ENCODE results near the gene CUL5. TPM values are rescaled to one million over a fixed set of nuclear protein-coding genes. Genes with fewer than 3 reads are reported as not detected.

Gene CUL5
- total and polyA plus RNA-seq, 2 of the 4 experiments (the other 2 are of a cell fraction) = 8.8 to 31.0 TPM

DNA sequence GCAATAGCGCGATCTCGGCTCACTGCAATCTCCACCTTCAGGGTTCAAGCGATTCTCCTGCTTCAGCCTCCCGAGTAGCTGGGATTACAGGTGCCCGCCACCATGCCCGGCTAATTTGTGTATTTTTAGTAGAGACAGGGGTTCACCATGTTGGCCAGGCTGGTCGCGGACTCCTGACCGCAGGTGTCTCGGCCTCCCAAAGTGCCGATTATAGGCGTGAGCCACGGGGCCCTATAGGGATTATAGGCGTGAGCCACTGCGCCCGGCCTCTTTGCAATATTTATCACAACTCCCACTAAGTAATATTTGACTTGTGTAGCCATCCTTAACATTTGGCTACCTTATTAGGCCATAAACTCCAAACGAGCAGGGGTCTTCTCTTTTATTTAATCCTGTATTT is 879 bp upstream of the CUL5 start:
- peaks cover 5 to 19% of the 10 kb centered on the region in 2 experiments; a peak in 3 of 4 replicates for H3K79me1 ChIP-seq (ENCODE audit: low read depth in 1 of 2, low read length in 2 of 2)
- no peak overlapping the region for H3K14ac ChIP-seq (replicated peaks; ENCODE audit: low read depth, low read length)
- peaks cover 2% of the 10 kb centered on the region; the same call in 1 of the 2 replicates for H4K20me1 ChIP-seq (ENCODE audit: insufficient read depth, low read length)
- CTCF ChIA-PET = no interaction called here
- no peak overlapping the region for H3K18ac ChIP-seq (ENCODE audit: low read depth, low read length)
- H4K8ac ChIP-seq (ENCODE audit: low read depth in 2 of 2, low read length in 2 of 2) = no peak overlapping the region
- H4K5ac ChIP-seq (ENCODE audit: low read depth, low read length) = no peak overlapping the region
- H2AFZ ChIP-seq (replicated peaks; ENCODE audit: low read length, poor library complexity) = no peak overlapping the region
- H3K4ac ChIP-seq (ENCODE audit: low read depth, low read length) = no peak overlapping the region
- no peak overlapping the region for H3K9ac ChIP-seq (ENCODE audit: low read depth, low read length)
- no peaks in the 10 kb centered on the region; the same call in 1 of the 2 replicates for H3K9me3 ChIP-seq (ENCODE audit: control insufficient read depth, insufficient read depth, low read length)
- WGBS, 2 experiments (ENCODE audit: extremely low coverage in 2 of 2, insufficient read length in 1 of 2) = 98% methylated on average over 11 of the region's 18 CpGs; no CpG with 5 or more reads in 1 of the 2 experiments
- no peak overlapping the region for H2AK9ac ChIP-seq (replicated peaks; ENCODE audit: low read depth, low read length, poor library complexity)
- no peaks in the 10 kb centered on the region; the same call in 1 of the 2 replicates for H3K9me1 ChIP-seq (ENCODE audit: insufficient read depth, low read length)
- no peak for DNase-seq
- no peak overlapping the region for H3K27ac ChIP-seq (ENCODE audit: insufficient read depth, low read length)
- no peak overlapping the region for H2BK120ac ChIP-seq (ENCODE audit: low read depth, low read length)
- POLR2A ChIA-PET (ENCODE audit: unreplicated experiment) = no interaction called here
- no peaks in the 10 kb centered on the region for H3K36me3 ChIP-seq (ENCODE audit: control insufficient read depth, insufficient read depth, low read length)
- no peak for ATAC-seq (ENCODE audit: low read depth)
- no peak overlapping the region for H3K4me3 ChIP-seq (ENCODE audit: insufficient read depth, low read depth, low read length)
- no peak for TF ChIP-seq BHLHE40 (IDR thresholded peaks at IDR 0.05; ENCODE audit: low read depth, low read length)
- TF ChIP-seq SMC3 (IDR thresholded peaks at IDR 0.05; ENCODE audit: low read depth, low read length) = no peak
- TF ChIP-seq, protein P1, sequence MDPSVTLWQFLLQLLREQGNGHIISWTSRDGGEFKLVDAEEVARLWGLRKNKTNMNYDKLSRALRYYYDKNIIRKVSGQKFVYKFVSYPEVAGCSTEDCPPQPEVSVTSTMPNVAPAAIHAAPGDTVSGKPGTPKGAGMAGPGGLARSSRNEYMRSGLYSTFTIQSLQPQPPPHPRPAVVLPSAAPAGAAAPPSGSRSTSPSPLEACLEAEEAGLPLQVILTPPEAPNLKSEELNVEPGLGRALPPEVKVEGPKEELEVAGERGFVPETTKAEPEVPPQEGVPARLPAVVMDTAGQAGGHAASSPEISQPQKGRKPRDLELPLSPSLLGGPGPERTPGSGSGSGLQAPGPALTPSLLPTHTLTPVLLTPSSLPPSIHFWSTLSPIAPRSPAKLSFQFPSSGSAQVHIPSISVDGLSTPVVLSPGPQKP (IDR thresholded peaks at IDR 0.05; ENCODE audit: borderline replicate concordance, low read depth, low read length) = no peak
- TF ChIP-seq RAD21 (IDR thresholded peaks at IDR 0.05; ENCODE audit: low read length) = no peak
- no peak for TF ChIP-seq MAFK (IDR thresholded peaks at IDR 0.05; ENCODE audit: low read depth, low read length)
- TF ChIP-seq USF2 (IDR thresholded peaks at IDR 0.05; ENCODE audit: low read depth, low read length) = no peak
- no peak for TF ChIP-seq RCOR1 (IDR thresholded peaks at IDR 0.05; ENCODE audit: insufficient replicate concordance, low read length)
- no peak for TF ChIP-seq MAZ (IDR thresholded peaks at IDR 0.05; ENCODE audit: borderline replicate concordance, low read depth, low read length)
- H3K4me2 ChIP-seq (ENCODE audit: low read depth, low read length) = no peak overlapping the region
- H2BK20ac ChIP-seq (ENCODE audit: low read depth, low read length) = no peak overlapping the region
- in situ Hi-C loops (cut with MboI; ENCODE audit: low sequenced_read_pairs) (no loop called here), intact Hi-C loops (cut with micrococcal nuclease) (loop anchor here (2.0 kb wide), 1 partner anchor 29 kb away; no protein-coding TSS in a partner anchor), dilution Hi-C loops (cut with HindIII; ENCODE audit: low sequenced_read_pairs, unreplicated experiment) (no loop called here)
- H3K23ac ChIP-seq (ENCODE audit: low read depth, low read length) = no peak overlapping the region
- H3K56ac ChIP-seq (ENCODE audit: extremely low read depth, insufficient read depth, low read length) = no peak overlapping the region
- no peak overlapping the region for H4K91ac ChIP-seq (ENCODE audit: insufficient read depth, low read depth, low read length)
- H3K4me1 ChIP-seq (ENCODE audit: control insufficient read depth, insufficient read depth, low read length) = no peaks in the 10 kb centered on the region
- no TSS peak for BruUV-seq (replicated peaks)
- H2BK15ac ChIP-seq (ENCODE audit: low read depth, low read length) = no peak overlapping the region
- no peaks in the 10 kb centered on the region for H3K27me3 ChIP-seq (ENCODE audit: control insufficient read depth, insufficient read depth, low read length)
- no peak overlapping the region for H2BK5ac ChIP-seq (ENCODE audit: low read depth, low read length, poor library complexity, severe bottlenecking)
- no peak overlapping the region for H2AK5ac ChIP-seq (ENCODE audit: low read depth, low read length)
